Measurements from ENCODE around the gene INTS6L.

DNA sequence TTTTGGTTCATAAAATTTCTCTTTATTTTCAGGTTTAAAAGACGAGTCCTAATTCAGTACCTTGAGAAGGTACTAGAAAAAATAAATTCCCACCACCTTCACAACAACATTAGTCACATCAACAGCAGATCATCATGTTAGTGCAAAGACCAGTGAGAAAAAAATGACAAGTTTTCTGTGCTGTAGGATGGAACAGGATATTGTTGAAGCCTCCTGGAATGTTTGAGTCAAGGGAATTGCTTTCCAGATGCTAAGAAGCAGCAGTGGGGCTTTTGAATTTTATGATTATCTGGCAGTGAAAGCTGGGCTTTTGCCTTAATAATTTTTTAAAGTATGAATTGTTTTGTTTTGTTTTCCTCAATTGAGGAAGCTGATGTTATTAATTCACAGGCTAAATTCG is 61.0 kb downstream of the INTS6L start:
- no peak for TF ChIP-seq POLR2AphosphoS5 (IDR thresholded peaks at IDR 0.05; ENCODE audit: low read depth, low read length)
- no peak for TF ChIP-seq POLR2A (IDR thresholded peaks at IDR 0.05; ENCODE audit: low read depth, low read length)
- no peak for TF ChIP-seq TAF1 (IDR thresholded peaks at IDR 0.05; ENCODE audit: borderline replicate concordance, low read depth, low read length)
